SK-N-SH (cell line): ENCODE measurements around the gene DCAF10. TPM values are rescaled to one million over a fixed set of nuclear protein-coding genes. Genes with fewer than 3 reads are reported as not detected.
"Not testable (repeated sequence)": the region's sequence is repeated elsewhere in the genome, so short reads cannot be mapped to it uniquely, and the experiment has no call there.

ENCODE experiments used
- CTCF ChIA-PET: fragments of 300-600, 350-600 bp; formaldehyde crosslinking; extraction: SDS; loops from one replicate; lab custom pipeline; 2021; lab: Yijun Ruan, JAX
- POLR2A ChIA-PET: fragments of 350-600 bp; sonication (Branson Sonifier 250); formaldehyde crosslinking; extraction: SDS; loops from one replicate; lab custom pipeline; 2020; ENCODE audit warnings: antibody characterized with exemption, inconsistent platforms; lab: Yijun Ruan, JAX
- DNase-seq: peaks from one replicate; pipeline ENCODE4 v3.0.0; 2012
- H2AFZ ChIP-seq: fragments of 200-600 bp; sonication (generic); 2 replicates; pipeline ENCODE4 v1.8.1; 2016; ENCODE audit warnings: antibody characterized with exemption, mild to moderate bottlenecking, low read depth
- H3F3A ChIP-seq: fragments of 200-600 bp; sonication (generic); replicated peaks from 2 replicates; pipeline ENCODE3; 2016; ENCODE audit warnings: antibody characterized with exemption, mild to moderate bottlenecking; ENCODE audit not compliant: insufficient read depth
- H3K27ac ChIP-seq, 2 experiments: fragments of 200-500 bp in 1 of 2; fragments of 200-600 bp in 1 of 2; sonication (Bioruptor generic) in 1 of 2; sonication (generic), shearing (Covaris generic) in 1 of 2; 2 replicates each; pipeline versions ENCODE4 v1.5.1 to v1.6.1; 2014 to 2016; ENCODE audit warnings: low read depth in 2 of 2, inconsistent platforms in 1 of 2, low read length in 1 of 2, mild to moderate bottlenecking in 1 of 2, mixed read lengths in 1 of 2
- H3K27me3 ChIP-seq: fragments of 200-600 bp; sonication (generic), shearing (Covaris generic); 2 replicates; pipeline ENCODE4 v1.6.1; 2016; ENCODE audit warnings: mixed run types; ENCODE audit not compliant: insufficient read depth
- H3K36me3 ChIP-seq, 2 experiments: fragments of 200-500 bp in 1 of 2; fragments of 200-600 bp in 1 of 2; sonication (Bioruptor generic) in 1 of 2; sonication (generic) in 1 of 2; replicated peaks in 1 of 2; 2 replicates each; pipeline versions ENCODE3 to v1.5.1; 2014 to 2016; ENCODE audit warnings: low read length in 1 of 2, mild to moderate bottlenecking in 1 of 2; ENCODE audit not compliant: insufficient read depth in 2 of 2, control insufficient read depth in 1 of 2
- H3K4me1 ChIP-seq, 2 experiments: fragments of 200-500 bp in 1 of 2; fragments of 200-600 bp in 1 of 2; sonication (Bioruptor generic) in 1 of 2; sonication (generic), shearing (Covaris generic) in 1 of 2; 2 replicates each; pipeline versions ENCODE4 v1.5.1 to v1.6.1; 2014 to 2016; ENCODE audit warnings: low read depth in 1 of 2, low read length in 1 of 2, mixed run types in 1 of 2; ENCODE audit not compliant: insufficient read depth in 2 of 2, control insufficient read depth in 1 of 2
- H3K4me2 ChIP-seq: fragments of 200-600 bp; sonication (generic), shearing (Covaris generic); 2 replicates; pipeline ENCODE4 v1.6.1; 2017; ENCODE audit warnings: mixed run types
- H3K4me3 ChIP-seq, 2 experiments: fragments of 200-500 bp in 1 of 2; fragments of 200-600 bp in 1 of 2; sonication (Bioruptor generic) in 1 of 2; sonication (generic), shearing (Covaris generic) in 1 of 2; 2 replicates each; pipeline versions ENCODE4 v1.5.1 to v1.8.1; 2014 to 2016; ENCODE audit warnings: low read depth in 2 of 2, inconsistent platforms in 1 of 2, low read length in 1 of 2, mild to moderate bottlenecking in 1 of 2, mixed read lengths in 1 of 2, moderate library complexity in 1 of 2
- H3K79me2 ChIP-seq: fragments of 200-600 bp; sonication (generic); 2 replicates; pipeline ENCODE4 v1.8.1; 2017; ENCODE audit warnings: mild to moderate bottlenecking; ENCODE audit not compliant: insufficient read depth
- H3K9ac ChIP-seq: fragments of 200-600 bp; sonication (generic); 2 replicates; pipeline ENCODE4 v1.6.1; 2017; ENCODE audit warnings: mixed run types
- H3K9me2 ChIP-seq: fragments of 200-600 bp; sonication (generic); 2 replicates; pipeline ENCODE4 v1.6.1; 2017; ENCODE audit warnings: mixed run types
- H3K9me3 ChIP-seq: fragments of 200-600 bp; sonication (generic); 2 replicates; pipeline ENCODE4 v1.6.1; 2017; ENCODE audit warnings: mixed run types, mild to moderate bottlenecking, moderate library complexity
- H4K20me1 ChIP-seq: fragments of 200-600 bp; sonication (generic); 2 replicates; pipeline ENCODE4 v1.6.1; 2017; ENCODE audit warnings: mild to moderate bottlenecking, mixed run types; ENCODE audit not compliant: insufficient read depth
- CTCF ChIP-seq: fragments of 200-600 bp; sonication (generic); IDR thresholded peaks from 2 replicates; pipeline ENCODE4 v1.6.1; 2017; ENCODE audit warnings: antibody characterized with exemption, mild to moderate bottlenecking, moderate library complexity
- ELF1 ChIP-seq: IDR thresholded peaks from 2 replicates; pipeline ENCODE4 v1.4.0; 2012
- EZH2phosphoT487 ChIP-seq: fragments of 200-600 bp; sonication (generic); IDR thresholded peaks from 2 replicates; pipeline ENCODE4 v1.6.1; 2017; ENCODE audit warnings: low read depth, mixed run types, mild to moderate bottlenecking, antibody characterized with exemption, moderate library complexity, borderline replicate concordance
- FOXM1 ChIP-seq: IDR thresholded peaks from 2 replicates; pipeline ENCODE4 v1.4.0; 2012; ENCODE audit warnings: low read depth, mild to moderate bottlenecking
- GABPA ChIP-seq: IDR thresholded peaks from 2 replicates; pipeline ENCODE4 v1.4.0; 2012; ENCODE audit warnings: low read depth, mild to moderate bottlenecking
- MAX ChIP-seq: IDR thresholded peaks from 2 replicates; pipeline ENCODE4 v1.4.0; 2012; ENCODE audit warnings: low read depth
- MEF2A ChIP-seq: IDR thresholded peaks from 2 replicates; pipeline ENCODE4 v1.4.0; 2012; ENCODE audit warnings: low read depth, borderline replicate concordance
- NRF1 ChIP-seq: IDR thresholded peaks from 2 replicates; pipeline ENCODE4 v1.6.1; 2012; ENCODE audit warnings: low read depth, mild to moderate bottlenecking, low read length
- RCOR1 ChIP-seq: fragments of 150-350 bp; IDR thresholded peaks from 2 replicates; pipeline ENCODE4 v1.6.1; 2017; ENCODE audit warnings: antibody characterized with exemption, low read length
- RXRA ChIP-seq: IDR thresholded peaks from 2 replicates; pipeline ENCODE4 v1.4.0; 2012; ENCODE audit warnings: low read depth, mild to moderate bottlenecking, borderline replicate concordance
- USF1 ChIP-seq: IDR thresholded peaks from 2 replicates; pipeline ENCODE4 v1.4.0; 2012; ENCODE audit warnings: low read depth, borderline replicate concordance
- USF2 ChIP-seq: fragments of 150-350 bp; IDR thresholded peaks from 2 replicates; pipeline ENCODE4 v1.6.1; 2017; ENCODE audit warnings: antibody characterized with exemption, low read length, low read depth, borderline replicate concordance
- ZBTB33 ChIP-seq: IDR thresholded peaks from 2 replicates; pipeline ENCODE4 v1.4.0; 2012; ENCODE audit warnings: low read depth, borderline replicate concordance
- WGBS: methylation state at CpG from one replicate; pipeline ENCODE4 v1.1.6; 2017; ENCODE audit warnings: low lambda C conversion rate; 5-methylcytosine and 5-hydroxymethylcytosine counted together
- polyA plus RNA-seq, 3 experiments: library from polyadenylated mRNA; depleted of rRNA; stranded (reverse); fragments of >200 nt; gene quantifications; 2 replicates each; pipeline ENCODE4 v1.2.3, GENCODE V29; 2012

The DCAF10 gene
- polyA plus RNA-seq, 1 of the 3 experiments (the other 2 are of a cell fraction): 11.8 TPM

- H3K79me2 ChIP-seq: peaks cover 61% of the 10 kb centered on the region
- 91% methylated on average over 5 of the region's 5 CpGs for WGBS
Measured at GRCh38 chr9:37820142-37820541, 19.5 kb downstream of the DCAF10 start.

GRCh38 chr9:37825174-37825573, 24.6 kb downstream of the DCAF10 start:
- H3K4me2 ChIP-seq, H3K9ac ChIP-seq, DNase-seq, H2AFZ ChIP-seq, H3K9me3 ChIP-seq, H3K4me3 ChIP-seq, H4K20me1 ChIP-seq, H3F3A ChIP-seq, CTCF ChIA-PET, H3K9me2 ChIP-seq, H3K27ac ChIP-seq, POLR2A ChIA-PET, H3K4me1 ChIP-seq, H3K27me3 ChIP-seq: not testable (repeated sequence)
- 84% methylated on average over 2 of the region's 2 CpGs for WGBS
- H3K79me2 ChIP-seq: peaks cover 21% of the 10 kb centered on the region; the same call in 1 of the 2 replicates
- H3K36me3 ChIP-seq: peaks cover 33 to 58% of the 10 kb centered on the region in 2 experiments

More at GRCh38 chr9:37820142-37820541, 19.5 kb downstream of the DCAF10 start:
- Histone ChIP-seq H3K27ac (no peak overlapping the region), H3K9me2 (no peaks in the 10 kb centered on the region), H3K9ac (no peak overlapping the region), H3K4me2 (no peak overlapping the region), H4K20me1 (peaks cover 26% of the 10 kb centered on the region; the same call in 1 of the 2 replicates), H3K36me3 (peaks cover 39 to 44% of the 10 kb centered on the region in 2 experiments), H3K4me1 (no peaks in the 10 kb centered on the region; a peak in 1 of 4 replicates), H2AFZ (no peak overlapping the region), H3K9me3 (no peaks in the 10 kb centered on the region), H3F3A (peaks cover 3% of the 10 kb centered on the region), H3K27me3 (no peaks in the 10 kb centered on the region), H3K4me3 (no peak overlapping the region)
- CTCF ChIA-PET: no interaction called here
- TF ChIP-seq EZH2phosphoT487 (no peak), GABPA (no peak), USF1 (no peak), USF2 (no peak), MEF2A (no peak), ELF1 (no peak), FOXM1 (no peak)
- no peak for DNase-seq
- POLR2A ChIA-PET: no interaction called here

GRCh38 chr9:37827483-37828165, 27.0 kb downstream of the DCAF10 start:
- no peaks in the 10 kb centered on the region for H3K4me1 ChIP-seq
- H3K79me2 ChIP-seq: peaks cover 11% of the 10 kb centered on the region; the same call in 1 of the 2 replicates
- DNase-seq: no peak
- peaks cover 21 to 42% of the 10 kb centered on the region in 2 experiments for H3K36me3 ChIP-seq
- no peaks in the 10 kb centered on the region for H3K9me2 ChIP-seq
- H3K27ac ChIP-seq: no peak overlapping the region
- 92% methylated on average over 3 of the region's 4 CpGs for WGBS
- peaks cover 4% of the 10 kb centered on the region for H3F3A ChIP-seq
- no peak overlapping the region for H3K4me2 ChIP-seq
- CTCF ChIA-PET: interaction anchor here (1.2 to 1.3 kb wide), 2 partner anchors 20 to 49 kb away, joined by 3 read pairs; no protein-coding TSS in a partner anchor
- no peak overlapping the region for H3K9ac ChIP-seq
- H3K9me3 ChIP-seq: no peaks in the 10 kb centered on the region
- POLR2A ChIA-PET: interaction anchor here (0.6 kb wide), 1 partner anchor 134 kb away, joined by 4 read pairs; no protein-coding TSS in a partner anchor
- no peaks in the 10 kb centered on the region for H3K27me3 ChIP-seq
- H2AFZ ChIP-seq: no peak overlapping the region
- no peaks in the 10 kb centered on the region for H4K20me1 ChIP-seq
- no peak overlapping the region for H3K4me3 ChIP-seq
- no peak for TF ChIP-seq RXRA
- no peak for TF ChIP-seq NRF1
- no peak for TF ChIP-seq ZBTB33
- TF ChIP-seq USF2: no peak
- no peak for TF ChIP-seq CTCF
- TF ChIP-seq MEF2A: no peak
- no peak for TF ChIP-seq RCOR1
- no peak for TF ChIP-seq MAX
